Measurements from ENCODE around the gene C17orf114.

GRCh38 chr17:4846635-4847390 is 44.7 kb upstream of the C17orf114 start:
- TF ChIP-seq TCF7L2 (IDR thresholded peaks at IDR 0.05; ENCODE audit: low read depth, low read length): no peak
- no peak for TF ChIP-seq CTCF (IDR thresholded peaks at IDR 0.05)

Measured in Panc1 (cell line).